ENCODE data around the gene MED13L.

Gene MED13L

GRCh38 chr12:116138364-116138763 lies 139.1 kb downstream of the MED13L start:
- Histone ChIP-seq H3K27ac (no peak overlapping the region), H3K9me3 (no peaks in the 10 kb centered on the region), H3K36me3 (no peaks in the 10 kb centered on the region), H3K27me3 (no peaks in the 10 kb centered on the region), H3K4me3 (no peak overlapping the region), H3K4me1 (peaks cover 0 to 94% (median 58%) of the 10 kb centered on the region in 4 donors)
- intact Hi-C loops (cut with DNase I; ENCODE audit: low total_unique reads): no loop called here
- no peak for DNase-seq
- no peak for TF ChIP-seq CTCF (IDR thresholded peaks at IDR 0.05)

- TF ChIP-seq CTCF (IDR thresholded peaks at IDR 0.05): no peak
- H3K27ac ChIP-seq: no peak overlapping the region
- no peaks in the 10 kb centered on the region for H3K9me3 ChIP-seq
- intact Hi-C loops (cut with DNase I; ENCODE audit: low total_unique reads): no loop called here
- no peak overlapping the region for H3K4me3 ChIP-seq
- no peak for DNase-seq
- no peaks in the 10 kb centered on the region for H3K36me3 ChIP-seq
- peaks cover 0 to 94% (median 57%) of the 10 kb centered on the region in 4 donors for H3K4me1 ChIP-seq
- no peaks in the 10 kb centered on the region for H3K27me3 ChIP-seq
Observed at GRCh38 chr12:116137318-116137717, 140.2 kb downstream of the MED13L start.

GRCh38 chr12:116136340-116136739 lies 141.2 kb downstream of the MED13L start:
- Histone ChIP-seq H3K9me3 (no peaks in the 10 kb centered on the region), H3K27ac (no peak overlapping the region), H3K36me3 (no peaks in the 10 kb centered on the region), H3K4me1 (peaks cover 0 to 94% (median 56%) of the 10 kb centered on the region in 4 donors), H3K27me3 (no peaks in the 10 kb centered on the region), H3K4me3 (no peak overlapping the region)
- no peak for DNase-seq
- intact Hi-C loops (cut with DNase I; ENCODE audit: low total_unique reads): no loop called here
- no peak for TF ChIP-seq CTCF (IDR thresholded peaks at IDR 0.05)

GRCh38 chr12:116135209-116135930 lies 142.1 kb downstream of the MED13L start:
- Histone ChIP-seq H3K36me3 (no peaks in the 10 kb centered on the region), H3K27me3 (no peaks in the 10 kb centered on the region), H3K4me1 (peaks cover 0 to 94% (median 57%) of the 10 kb centered on the region in 4 donors), H3K9me3 (no peaks in the 10 kb centered on the region), H3K27ac (no peak overlapping the region), H3K4me3 (no peak overlapping the region)
- no peak for TF ChIP-seq CTCF (IDR thresholded peaks at IDR 0.05)
- intact Hi-C loops (cut with DNase I; ENCODE audit: low total_unique reads): no loop called here
- no peak for DNase-seq

DNA sequence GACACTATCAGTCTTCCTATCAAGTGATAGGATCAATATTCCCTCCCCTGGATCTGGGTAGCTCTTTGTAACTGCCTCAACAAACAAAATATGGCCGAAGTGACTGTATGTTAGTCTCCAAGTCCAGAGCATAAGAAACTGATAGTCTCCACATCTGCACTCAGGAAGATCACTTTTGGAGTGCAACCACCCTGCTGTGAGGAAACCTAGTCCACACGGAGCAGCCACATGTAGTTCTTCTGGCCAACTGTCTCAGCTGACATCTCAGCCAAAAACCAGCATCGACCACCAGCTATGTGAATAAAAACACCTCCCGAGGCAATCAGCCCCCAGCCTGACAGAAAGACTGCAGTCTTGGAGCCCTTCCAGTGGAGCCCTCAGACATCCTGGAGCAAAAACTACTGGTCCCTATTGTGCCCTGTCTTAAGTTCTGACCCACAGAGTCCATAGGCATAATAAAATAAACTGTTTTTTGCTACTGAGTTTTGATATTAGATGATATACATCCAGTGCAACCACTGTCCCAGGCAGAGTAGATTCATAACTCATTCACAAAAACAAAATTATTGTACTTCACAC lies 143.8 kb downstream of the MED13L start:
- Histone ChIP-seq H3K4me1 (peaks cover 0 to 94% (median 64%) of the 10 kb centered on the region in 4 donors), H3K9me3 (no peaks in the 10 kb centered on the region), H3K36me3 (no peaks in the 10 kb centered on the region), H3K27me3 (no peaks in the 10 kb centered on the region), H3K4me3 (no peak overlapping the region), H3K27ac (no peak overlapping the region)
- no peak for TF ChIP-seq CTCF (IDR thresholded peaks at IDR 0.05)
- intact Hi-C loops (cut with DNase I; ENCODE audit: low total_unique reads): no loop called here
- DNase-seq: no peak

Data from tibial artery (tissue), 4 donors.